ENCODE measurements around the gene GARIN1A. TPM values are rescaled to one million over a fixed set of nuclear protein-coding genes. Genes with fewer than 3 reads are reported as not detected.
"Not testable (repeated sequence)": the region's sequence is repeated elsewhere in the genome, so short reads cannot be mapped to it uniquely, and the experiment has no call there.

Gene GARIN1A
- total RNA-seq, 1 donor from 2014 or later, result 0.13 TPM

GRCh38 chr7:128683270-128683669 lies 11.2 kb downstream of the GARIN1A start:
- DNase-seq (ENCODE audit: low read depth, low spot score), result not testable (repeated sequence)

- DNase-seq (ENCODE audit: low read depth, low spot score), result not testable (repeated sequence)
These were observed 11.6 kb downstream of the GARIN1A start for GRCh38 chr7:128683738-128684137.

GRCh38 chr7:128687131-128687530 lies 15.0 kb downstream of the GARIN1A start:
- no peak for DNase-seq (ENCODE audit: low read depth, low spot score)

GRCh38 chr7:128688492-128688891 lies 16.4 kb downstream of the GARIN1A start:
- no peak for DNase-seq (ENCODE audit: low read depth, low spot score)

GRCh38 chr7:128689161-128689935 lies 17.3 kb downstream of the GARIN1A start:
- DNase-seq (ENCODE audit: low read depth, low spot score), result not testable (repeated sequence)

DNA sequence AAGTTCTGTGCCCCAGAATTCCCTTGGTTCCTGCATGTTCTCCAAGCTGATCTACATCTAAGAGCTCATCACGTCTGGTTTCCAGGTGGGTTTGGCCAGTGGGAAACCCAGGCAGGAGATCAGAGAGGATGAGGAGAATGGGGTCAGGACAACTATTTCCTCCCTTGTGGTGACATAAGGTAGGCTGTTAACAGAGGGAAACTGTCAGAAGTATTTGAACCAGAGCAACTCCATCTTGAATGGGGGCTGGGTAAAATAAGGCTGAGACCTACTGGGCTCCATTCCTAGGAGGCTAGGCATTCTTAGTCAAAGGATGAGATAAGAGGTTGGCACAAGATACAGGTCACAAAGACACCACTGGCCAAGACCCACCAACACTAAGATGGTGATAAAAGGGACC lies 19.1 kb downstream of the GARIN1A start:
- DNase-seq (ENCODE audit: low read depth, low spot score), result no peak

DNA sequence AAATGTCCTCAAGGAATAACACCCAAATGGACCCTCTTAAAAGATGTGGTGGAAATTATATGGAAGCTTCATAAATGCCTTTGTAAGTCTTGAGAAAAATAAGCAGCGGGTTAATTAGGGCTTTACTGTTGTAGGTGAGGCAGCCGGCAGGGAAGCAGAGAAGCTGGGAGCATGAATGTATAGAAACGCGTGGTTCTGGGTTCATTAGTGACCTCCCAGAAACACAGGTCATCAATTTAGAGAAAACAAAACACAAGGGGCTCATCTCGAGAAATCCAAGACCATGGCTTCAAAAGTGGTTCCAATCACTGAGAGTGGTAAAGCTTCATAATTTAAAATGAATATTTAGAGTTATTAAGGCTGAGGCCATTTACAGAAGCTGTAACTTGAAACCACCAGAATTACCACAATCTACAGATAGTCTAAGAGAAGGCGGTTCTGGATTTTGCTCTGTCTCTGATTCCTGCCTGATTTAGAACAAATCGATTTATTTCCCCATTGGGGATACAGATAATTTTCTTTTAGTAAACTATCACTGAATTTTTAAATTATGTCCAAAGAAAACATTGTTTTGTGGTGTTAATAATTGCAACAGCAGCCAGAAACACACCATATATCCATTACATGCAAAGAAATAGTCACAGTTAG lies 20.7 kb downstream of the GARIN1A start:
- no peak for DNase-seq (ENCODE audit: low read depth, low spot score)

DNA sequence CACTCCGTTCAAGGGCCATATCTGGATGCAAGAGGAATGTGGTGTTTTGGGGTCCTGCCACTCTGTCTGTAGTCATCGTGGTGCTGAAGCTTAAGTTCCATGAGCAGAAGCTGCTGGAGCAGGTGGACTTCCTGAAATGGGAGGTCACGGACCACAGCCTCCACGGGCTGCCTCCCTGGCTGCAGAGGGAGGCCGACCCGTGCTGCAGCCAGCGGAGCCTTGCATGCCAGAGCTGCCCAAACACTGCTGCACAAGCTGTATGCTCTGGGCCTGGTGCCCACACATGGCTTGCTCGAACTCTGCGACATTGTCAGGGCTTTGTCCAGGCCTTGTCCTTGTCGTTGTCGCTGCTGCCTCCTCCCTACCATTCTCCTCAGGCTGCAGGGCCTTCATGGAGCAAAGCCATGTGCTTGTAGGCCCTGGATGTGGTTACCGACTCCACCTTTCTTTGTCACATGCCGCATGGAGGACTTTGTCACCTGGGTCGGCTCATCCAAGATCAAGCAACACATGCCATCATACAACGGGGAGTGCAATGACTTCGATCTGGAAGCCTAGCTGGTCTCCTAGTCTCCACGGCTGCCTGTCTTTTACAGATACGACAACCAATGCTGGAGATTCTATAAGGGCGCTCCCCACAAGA lies 21.4 kb downstream of the GARIN1A start:
- no peak for DNase-seq (ENCODE audit: low read depth, low spot score)

DNA sequence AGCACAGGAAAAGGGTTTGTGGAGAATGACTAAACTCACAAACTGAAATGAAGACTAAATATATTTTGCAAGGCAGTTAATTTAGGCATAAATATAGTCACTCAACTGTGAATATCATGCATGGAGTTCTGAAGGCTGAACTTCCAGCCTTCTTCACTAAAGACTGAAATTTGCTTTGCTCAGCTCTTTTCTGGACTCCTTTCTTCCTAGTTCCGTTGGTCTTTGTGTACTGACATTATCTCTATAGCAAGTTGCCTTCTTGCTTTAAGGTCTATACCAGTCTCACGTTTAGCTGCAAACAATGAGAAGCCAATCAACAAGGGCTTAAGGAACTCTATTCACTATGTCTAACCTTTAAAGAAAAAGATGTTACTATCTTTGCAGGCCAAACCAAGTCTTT lies 22.6 kb downstream of the GARIN1A start:
- no peak for DNase-seq (ENCODE audit: low read depth, low spot score)

GRCh38 chr7:128697302-128697905 lies 25.3 kb downstream of the GARIN1A start:
- no peak for DNase-seq (ENCODE audit: low read depth, low spot score)

GRCh38 chr7:128699196-128699712 lies 27.2 kb downstream of the GARIN1A start:
- DNase-seq (ENCODE audit: low read depth, low spot score), result no peak

- no peak for DNase-seq (ENCODE audit: low read depth, low spot score)
These were observed 27.8 kb downstream of the GARIN1A start for GRCh38 chr7:128699895-128700294.

GRCh38 chr7:128701062-128701785 lies 29.1 kb downstream of the GARIN1A start:
- DNase-seq (ENCODE audit: low read depth, low spot score), result no peak

GRCh38 chr7:128703609-128704241 lies 31.6 kb downstream of the GARIN1A start:
- DNase-seq (ENCODE audit: low read depth, low spot score), result no peak

DNA sequence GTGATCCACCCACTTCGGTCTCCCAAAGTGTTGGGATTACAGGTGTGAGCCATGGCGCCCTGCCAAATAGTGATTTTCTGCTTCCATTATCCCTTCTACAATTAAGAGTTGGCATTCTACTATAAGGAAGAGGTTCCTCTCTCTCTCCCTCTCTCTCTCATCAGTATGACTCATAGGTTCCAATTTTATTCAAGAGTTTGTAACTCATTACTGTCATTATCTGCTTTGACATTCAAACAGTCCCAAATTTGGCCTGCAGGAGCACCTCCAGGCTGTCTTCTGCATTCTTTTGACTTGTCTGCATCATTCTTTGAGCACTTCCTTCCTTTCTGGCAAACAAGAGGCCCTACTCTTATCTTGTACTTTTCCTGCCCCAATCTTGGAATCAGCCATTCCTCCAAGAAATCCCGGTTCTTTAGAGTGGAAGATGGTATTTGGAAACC lies 33.8 kb downstream of the GARIN1A start:
- DNase-seq (ENCODE audit: low read depth, low spot score), result no peak

- DNase-seq (ENCODE audit: low read depth, low spot score), result no peak
These were observed 35.7 kb downstream of the GARIN1A start for GRCh38 chr7:128707752-128708151.

DNA sequence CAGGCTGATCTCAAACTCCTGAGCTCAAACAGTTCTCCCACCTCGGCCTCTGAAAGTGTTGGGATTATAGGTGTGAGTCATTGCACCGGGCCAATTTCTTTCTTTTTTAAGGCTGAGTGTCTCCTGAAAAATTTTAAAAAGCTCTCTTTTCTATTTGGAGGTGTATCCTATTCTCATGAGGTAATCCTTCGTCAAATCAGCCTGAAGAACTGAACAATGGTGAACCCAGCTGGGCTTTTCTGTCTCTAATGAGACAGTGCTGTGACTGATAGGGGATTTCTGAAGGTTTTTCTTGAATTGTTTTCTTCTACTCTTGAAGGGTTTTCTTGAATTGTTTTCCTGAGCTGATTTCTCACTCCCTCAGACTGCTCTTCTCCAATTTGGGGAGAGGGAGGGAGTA lies 36.1 kb downstream of the GARIN1A start:
- no peak for DNase-seq (ENCODE audit: low read depth, low spot score)

GRCh38 chr7:128708824-128709223 lies 36.7 kb downstream of the GARIN1A start:
- DNase-seq (ENCODE audit: low read depth, low spot score), result no peak

DNA sequence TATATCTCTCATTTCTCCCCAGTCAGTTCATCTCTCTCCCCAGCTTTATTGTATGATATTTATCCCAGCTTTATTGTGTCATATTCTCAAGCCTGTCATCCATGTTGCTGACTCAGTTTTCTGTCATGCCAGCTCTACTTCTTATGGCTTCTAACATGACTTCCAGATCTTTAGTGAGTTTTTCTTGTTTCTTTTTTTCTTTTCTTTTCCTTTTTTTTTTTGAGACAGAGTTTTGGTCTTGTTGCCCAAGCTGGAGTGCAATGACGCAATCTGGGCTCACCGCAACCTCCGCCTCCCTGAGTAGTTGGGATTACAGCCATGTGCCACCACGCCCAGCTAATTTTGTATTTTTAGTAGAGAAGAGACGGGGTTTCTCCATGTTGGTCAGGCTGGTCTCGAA lies 38.4 kb downstream of the GARIN1A start:
- DNase-seq (ENCODE audit: low read depth, low spot score), result no peak

DNA sequence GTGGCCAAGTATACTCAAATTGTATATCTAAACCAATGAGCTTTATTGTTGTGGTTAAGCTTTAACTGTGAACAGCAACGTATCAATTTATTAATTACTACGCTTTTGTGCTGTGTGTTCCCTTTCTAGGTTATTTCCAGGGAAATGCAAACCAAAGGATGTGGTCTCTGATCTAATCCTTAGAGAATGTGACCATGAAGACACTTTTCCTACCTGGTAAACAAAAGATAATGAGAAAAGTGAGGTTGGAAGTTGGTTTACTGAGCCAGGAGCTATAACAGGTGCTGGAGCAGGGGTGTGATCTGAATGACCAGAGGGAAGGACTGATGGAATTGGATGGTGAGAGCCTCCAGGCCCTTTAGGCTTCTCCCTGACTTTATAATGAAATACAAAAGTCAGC lies 41.7 kb downstream of the GARIN1A start:
- no peak for DNase-seq (ENCODE audit: low read depth, low spot score)
